Smooth muscle cell (in vitro differentiated cells): ENCODE data around the gene ADAD2. TPM values are rescaled to one million over a fixed set of nuclear protein-coding genes. Genes with fewer than 3 reads are reported as not detected.
"Not testable (repeated sequence)": the region's sequence is repeated elsewhere in the genome, so short reads cannot be mapped to it uniquely, and the experiment has no call there.

Source experiments
- DNase-seq: peaks from one replicate; lab custom pipeline; 2025; ENCODE audit not compliant: unreplicated experiment; lab: John Stamatoyannopoulos, UW
- H2AFZ ChIP-seq: fragments of 200-600 bp; sonication (generic); 2 replicates; pipeline ENCODE4 v1.6.0; 2016; ENCODE audit warnings: antibody characterized with exemption, low read depth, mild to moderate bottlenecking
- H3F3A ChIP-seq: fragments of 200-600 bp; sonication (generic); 2 replicates; pipeline ENCODE4 v1.6.0; 2017; ENCODE audit warnings: antibody characterized with exemption, low read depth
- H3K27ac ChIP-seq: fragments of 200-600 bp; sonication (generic); 2 replicates; pipeline ENCODE4 v1.5.1; 2016; ENCODE audit warnings: low read depth, mild to moderate bottlenecking
- H3K27me3 ChIP-seq: fragments of 200-600 bp; sonication (generic); 2 replicates; pipeline ENCODE4 v1.6.1; 2016; ENCODE audit warnings: low read depth, mild to moderate bottlenecking
- H3K36me3 ChIP-seq: fragments of 200-600 bp; sonication (generic); 2 replicates; pipeline ENCODE4 v1.5.1; 2016; ENCODE audit warnings: low read depth
- H3K4me1 ChIP-seq: fragments of 200-600 bp; sonication (generic); 2 replicates; pipeline ENCODE4 v1.5.1; 2016; ENCODE audit warnings: low read depth
- H3K4me2 ChIP-seq: fragments of 200-600 bp; sonication (generic); 2 replicates; pipeline ENCODE4 v1.6.0; 2016; ENCODE audit warnings: mild to moderate bottlenecking
- H3K4me3 ChIP-seq: fragments of 200-600 bp; sonication (generic); 2 replicates; pipeline ENCODE4 v1.5.1; 2016; ENCODE audit warnings: mild to moderate bottlenecking
- H3K79me2 ChIP-seq: fragments of 200-600 bp; sonication (generic); 2 replicates; pipeline ENCODE4 v1.6.0; 2016; ENCODE audit warnings: low read depth, mild to moderate bottlenecking
- H3K9ac ChIP-seq: fragments of 200-600 bp; sonication (generic); 2 replicates; pipeline ENCODE4 v1.6.0; 2016; ENCODE audit warnings: low read depth
- H3K9me3 ChIP-seq: fragments of 200-600 bp; sonication (generic); replicated peaks from 2 replicates; pipeline ENCODE4 v1.5.1; 2016; ENCODE audit warnings: low read depth
- H4K20me1 ChIP-seq: fragments of 200-600 bp; sonication (generic); 2 replicates; pipeline ENCODE4 v1.6.0; 2016; ENCODE audit warnings: low read depth
- whole genome bisulfite sequencing: methylation state at CpG from one replicate; pipeline ENCODE4 v1.1.7; 2016; ENCODE audit warnings: low lambda C conversion rate; 5-methylcytosine and 5-hydroxymethylcytosine counted together
- polyA plus RNA-seq: library from polyadenylated mRNA; unstranded; fragments of >200 nt; fragmentation: Nextera tagmentation; extraction: Ambion mirVana; gene quantifications from 2 replicates; pipeline ENCODE4 v1.2.1, GENCODE V29; 2016
- total RNA-seq: library from RNA; depleted of rRNA; stranded (reverse); fragments of >200 nt; gene quantifications from 2 replicates; pipeline ENCODE4 v1.2.3, GENCODE V29; 2014
- TF ChIP-seq, protein P1 (sequence below): fragments of 200-600 bp; sonication (generic); IDR thresholded peaks from 2 replicates; pipeline ENCODE4 v1.5.1; 2017; ENCODE audit warnings: borderline replicate concordance, mild to moderate bottlenecking, antibody characterized with exemption; ENCODE audit not compliant: insufficient read depth, poor library complexity, severe bottlenecking

Gene ADAD2
- total and polyA plus RNA-seq, 2 experiments from 2014 or later: not detected

DNA sequence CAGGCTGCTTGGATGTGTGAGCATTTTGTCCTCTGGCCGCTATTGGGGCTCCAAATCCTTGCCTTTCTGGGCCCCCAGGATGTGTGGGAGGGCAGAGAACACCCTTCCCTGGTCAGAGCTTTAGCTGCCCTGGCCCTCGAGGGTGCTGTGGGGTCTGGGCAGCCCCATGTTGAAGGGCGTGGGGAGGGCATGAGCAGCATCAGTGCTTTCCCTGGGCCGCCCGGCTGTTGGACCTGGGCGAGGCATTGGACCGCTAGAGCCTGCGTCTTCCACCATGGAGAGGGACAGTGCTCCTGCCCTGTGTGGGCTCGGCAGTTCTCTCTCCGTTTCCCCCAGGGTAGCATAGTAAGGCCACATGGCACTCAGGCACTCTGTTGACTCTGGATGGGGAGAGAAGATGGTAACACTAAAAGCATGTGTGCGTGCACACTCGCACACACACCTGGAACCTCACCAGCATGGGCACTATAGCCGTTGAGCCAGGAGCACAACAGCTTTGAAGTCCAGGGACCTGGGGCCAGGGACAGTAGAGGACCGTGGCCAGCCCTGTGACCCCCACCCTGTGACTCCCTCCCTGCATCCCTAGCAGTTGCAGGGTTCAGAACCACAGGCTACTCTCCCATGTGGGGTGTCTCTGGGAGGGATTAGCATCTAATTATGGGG lies 6.6 kb downstream of the ADAD2 start:
- H3K9me3 ChIP-seq: no peaks in the 10 kb centered on the region
- no peak overlapping the region for H3K4me3 ChIP-seq
- H2AFZ ChIP-seq: no peak overlapping the region
- 94% methylated on average over 14 of the region's 14 CpGs for WGBS
- no peak overlapping the region for H3K27ac ChIP-seq
- no peaks in the 10 kb centered on the region for H3K27me3 ChIP-seq
- no peaks in the 10 kb centered on the region for H4K20me1 ChIP-seq
- no peaks in the 10 kb centered on the region for H3K4me1 ChIP-seq
- no peaks in the 10 kb centered on the region for H3K79me2 ChIP-seq
- TF ChIP-seq, protein P1, sequence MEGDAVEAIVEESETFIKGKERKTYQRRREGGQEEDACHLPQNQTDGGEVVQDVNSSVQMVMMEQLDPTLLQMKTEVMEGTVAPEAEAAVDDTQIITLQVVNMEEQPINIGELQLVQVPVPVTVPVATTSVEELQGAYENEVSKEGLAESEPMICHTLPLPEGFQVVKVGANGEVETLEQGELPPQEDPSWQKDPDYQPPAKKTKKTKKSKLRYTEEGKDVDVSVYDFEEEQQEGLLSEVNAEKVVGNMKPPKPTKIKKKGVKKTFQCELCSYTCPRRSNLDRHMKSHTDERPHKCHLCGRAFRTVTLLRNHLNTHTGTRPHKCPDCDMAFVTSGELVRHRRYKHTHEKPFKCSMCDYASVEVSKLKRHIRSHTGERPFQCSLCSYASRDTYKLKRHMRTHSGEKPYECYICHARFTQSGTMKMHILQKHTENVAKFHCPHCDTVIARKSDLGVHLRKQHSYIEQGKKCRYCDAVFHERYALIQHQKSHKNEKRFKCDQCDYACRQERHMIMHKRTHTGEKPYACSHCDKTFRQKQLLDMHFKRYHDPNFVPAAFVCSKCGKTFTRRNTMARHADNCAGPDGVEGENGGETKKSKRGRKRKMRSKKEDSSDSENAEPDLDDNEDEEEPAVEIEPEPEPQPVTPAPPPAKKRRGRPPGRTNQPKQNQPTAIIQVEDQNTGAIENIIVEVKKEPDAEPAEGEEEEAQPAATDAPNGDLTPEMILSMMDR: no peak
- H3K4me2 ChIP-seq: no peak overlapping the region
- no peak overlapping the region for H3K9ac ChIP-seq
- no peaks in the 10 kb centered on the region for H3F3A ChIP-seq
- no peaks in the 10 kb centered on the region for H3K36me3 ChIP-seq
- no peak for DNase-seq

DNA sequence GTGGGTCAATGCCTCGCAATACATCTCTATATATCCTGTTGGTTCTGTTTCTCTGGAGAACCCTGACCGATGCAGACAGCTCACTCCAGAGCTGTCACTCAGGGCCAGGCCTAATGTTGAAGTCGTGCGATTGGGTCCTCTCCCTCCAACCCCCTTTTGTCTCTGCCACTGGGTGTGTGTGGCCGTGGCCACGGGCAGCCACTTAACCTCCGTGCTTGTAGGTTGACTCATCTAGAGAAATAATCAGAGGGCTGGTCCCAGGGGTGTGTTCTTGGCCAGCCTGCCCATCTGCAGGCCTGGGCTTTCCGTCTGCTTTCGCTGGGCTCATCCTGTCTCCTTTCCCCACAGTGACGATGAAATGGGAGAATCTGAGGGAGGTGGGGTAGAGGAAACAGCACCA lies 7.4 kb downstream of the ADAD2 start:
- no peaks in the 10 kb centered on the region for H3K27me3 ChIP-seq
- H3K9ac ChIP-seq: no peak overlapping the region
- H3K4me1 ChIP-seq: no peaks in the 10 kb centered on the region
- no peaks in the 10 kb centered on the region for H3K79me2 ChIP-seq
- no peak overlapping the region for H2AFZ ChIP-seq
- no peaks in the 10 kb centered on the region for H4K20me1 ChIP-seq
- WGBS: 61% methylated on average over 10 of the region's 10 CpGs
- TF ChIP-seq, protein P1: no peak
- H3K4me3 ChIP-seq: no peak overlapping the region
- no peaks in the 10 kb centered on the region for H3K9me3 ChIP-seq
- H3K36me3 ChIP-seq: no peaks in the 10 kb centered on the region
- H3K4me2 ChIP-seq: no peak overlapping the region
- no peak overlapping the region for H3K27ac ChIP-seq
- DNase-seq: no peak
- H3F3A ChIP-seq: no peaks in the 10 kb centered on the region

DNA sequence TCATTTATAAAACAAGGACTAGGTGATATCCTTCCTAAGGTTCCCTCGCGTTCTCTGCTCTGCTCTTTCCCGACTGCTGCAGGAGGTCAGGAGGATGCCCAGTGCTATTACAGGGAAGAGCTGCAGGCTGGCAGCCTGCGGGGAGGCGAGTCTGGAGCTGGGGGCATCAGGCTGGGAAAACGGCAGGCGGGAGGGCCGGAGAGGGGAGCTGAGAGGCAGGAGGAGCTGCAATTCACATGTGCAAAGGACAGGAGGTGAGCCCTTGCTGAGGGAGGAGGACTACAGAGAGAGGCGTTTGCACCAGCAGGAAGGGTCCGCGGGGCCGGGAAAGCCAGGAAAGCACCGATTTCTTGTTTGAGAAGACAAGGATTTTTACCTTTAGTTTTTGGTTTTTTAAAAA lies 8.1 kb downstream of the ADAD2 start:
- WGBS: 81% methylated on average over 13 of the region's 13 CpGs

DNA sequence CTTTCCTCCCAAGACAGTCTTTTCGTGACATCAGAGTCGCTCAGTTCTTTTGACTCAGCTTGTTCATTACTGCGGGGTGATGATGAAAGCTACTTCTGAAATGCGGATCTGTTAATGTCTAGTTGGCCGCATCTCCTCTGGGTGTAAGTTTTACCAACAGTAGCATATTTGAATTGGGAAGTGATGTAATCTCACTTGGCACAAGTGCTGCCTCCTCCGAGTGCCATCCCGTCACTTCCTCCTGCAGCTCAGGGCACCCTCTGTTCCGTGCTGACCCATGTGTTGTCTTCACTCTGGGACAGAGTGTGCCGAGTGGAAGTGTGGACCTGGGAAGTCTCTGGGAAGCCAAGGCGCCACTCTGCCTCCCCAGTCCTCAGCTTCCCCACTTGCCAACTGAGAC lies 8.9 kb downstream of the ADAD2 start:
- DNase-seq: no peak
- Histone ChIP-seq H3K27me3 (no peaks in the 10 kb centered on the region), H4K20me1 (no peaks in the 10 kb centered on the region), H3F3A (no peaks in the 10 kb centered on the region), H3K9ac (no peak overlapping the region), H3K4me1 (no peaks in the 10 kb centered on the region), H3K4me2 (no peak overlapping the region), H3K4me3 (no peak overlapping the region), H3K36me3 (no peaks in the 10 kb centered on the region), H3K9me3 (no peaks in the 10 kb centered on the region), H2AFZ (no peak overlapping the region), H3K27ac (no peak overlapping the region), H3K79me2 (no peaks in the 10 kb centered on the region)
- TF ChIP-seq, protein P1: no peak
- 92% methylated on average over 10 of the region's 10 CpGs for WGBS

More for the DNA sequence above, 8.1 kb downstream of the ADAD2 start:
- Histone ChIP-seq H3K4me2 (no peak overlapping the region), H3K4me1 (no peaks in the 10 kb centered on the region), H3K9me3 (no peaks in the 10 kb centered on the region), H2AFZ (no peak overlapping the region), H3K27me3 (no peaks in the 10 kb centered on the region), H3K79me2 (no peaks in the 10 kb centered on the region), H3K27ac (no peak overlapping the region), H3K4me3 (no peak overlapping the region), H3F3A (no peaks in the 10 kb centered on the region), H3K36me3 (no peaks in the 10 kb centered on the region), H4K20me1 (no peaks in the 10 kb centered on the region), H3K9ac (no peak overlapping the region)
- DNase-seq: no peak
- TF ChIP-seq, protein P1: no peak

DNA sequence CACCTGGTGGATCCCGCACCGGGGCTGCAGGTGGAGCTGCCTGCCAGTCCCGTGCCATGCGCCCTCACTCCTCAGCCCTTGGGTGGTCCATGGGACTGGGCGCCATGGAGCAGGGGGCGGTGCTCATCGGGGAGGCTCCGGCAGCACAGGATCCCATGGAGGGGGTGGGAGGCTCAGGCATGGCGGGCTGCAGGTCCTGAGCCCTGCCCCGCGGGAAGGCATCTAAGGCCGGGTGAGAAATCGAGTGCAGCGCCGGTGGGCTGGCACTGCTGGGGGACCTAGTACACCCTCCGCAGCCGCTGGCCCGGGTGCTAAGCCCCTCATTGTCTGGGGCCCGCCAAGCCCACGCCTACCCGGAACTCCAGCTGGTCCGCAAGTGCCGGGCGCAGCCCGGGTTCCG lies 13.6 kb downstream of the ADAD2 start:
- not testable (repeated sequence) for H3K4me3 ChIP-seq, DNase-seq, H3K9ac ChIP-seq, H3K79me2 ChIP-seq, H4K20me1 ChIP-seq, H3K27me3 ChIP-seq, H3K4me1 ChIP-seq, H3K27ac ChIP-seq, H3K9me3 ChIP-seq, H2AFZ ChIP-seq, H3K36me3 ChIP-seq, H3F3A ChIP-seq, H3K4me2 ChIP-seq
- 97% methylated on average over 20 of the region's 26 CpGs for WGBS

DNA sequence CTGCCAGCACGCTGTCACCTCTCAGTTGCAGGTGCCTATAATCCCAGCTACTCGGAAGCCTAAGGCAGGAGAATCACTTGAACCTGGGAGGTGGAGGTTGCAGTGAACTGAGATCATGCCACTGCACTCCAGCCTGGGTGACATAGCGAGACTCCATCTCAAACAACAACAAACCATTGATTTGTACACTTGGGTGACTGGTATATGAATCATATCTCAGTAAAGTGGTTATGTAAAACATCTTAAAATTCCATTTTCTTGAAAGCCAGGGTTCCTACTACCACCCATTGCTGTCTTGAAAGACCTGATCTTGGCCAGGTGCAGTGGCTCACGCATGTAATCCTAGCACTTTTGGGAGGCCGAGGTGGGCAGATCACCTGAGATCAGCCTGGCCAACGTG lies 14.2 kb downstream of the ADAD2 start:
- not testable (repeated sequence) for H3K27me3 ChIP-seq, H3K79me2 ChIP-seq, H2AFZ ChIP-seq, H3K4me2 ChIP-seq, H3K27ac ChIP-seq, DNase-seq, H3F3A ChIP-seq, H3K9ac ChIP-seq, H3K36me3 ChIP-seq, H4K20me1 ChIP-seq, H3K4me1 ChIP-seq, H3K4me3 ChIP-seq, H3K9me3 ChIP-seq
- 91% methylated on average over 6 of the region's 6 CpGs for whole genome bisulfite sequencing
